Subcutaneous adipose tissue (tissue), 4 donors: ENCODE measurements around the gene PLA2G4C. TPM values are rescaled to one million over a fixed set of nuclear protein-coding genes. Genes with fewer than 3 reads are reported as not detected.

Experiments used
- CTCF ChIP-seq: fragments of 450-650 bp; IDR thresholded peaks from one replicate; pipeline ENCODE4 v1.5.1; 2016; ENCODE audit warnings: low read depth, mild to moderate bottlenecking, control low read depth, antibody characterized with exemption, moderate library complexity
- total RNA-seq, 4 donors: library from RNA; depleted of rRNA; stranded (reverse); fragments of >200 nt; gene quantifications; one replicate each; pipeline ENCODE4 v1.1.0, GENCODE V29; 2016

Gene PLA2G4C
- total RNA-seq, 4 donors from 2014 or later: 3.5 to 11.1 (median 8.9) TPM

- no peak for TF ChIP-seq CTCF
Observed at GRCh38 chr19:48122421-48122820, 11.8 kb upstream of the PLA2G4C start.

GRCh38 chr19:48121909-48122371 lies 11.3 kb upstream of the PLA2G4C start:
- no peak for TF ChIP-seq CTCF

GRCh38 chr19:48121066-48121465 lies 10.4 kb upstream of the PLA2G4C start:
- TF ChIP-seq CTCF: no peak

- TF ChIP-seq CTCF: no peak
Observed at GRCh38 chr19:48120505-48120904, 9.9 kb upstream of the PLA2G4C start.

- no peak for TF ChIP-seq CTCF
Observed at GRCh38 chr19:48118131-48118517, 7.5 kb upstream of the PLA2G4C start.

- TF ChIP-seq CTCF: no peak
Observed at GRCh38 chr19:48117515-48118130, 7.0 kb upstream of the PLA2G4C start.

GRCh38 chr19:48113190-48113917 lies 2.7 kb upstream of the PLA2G4C start:
- no peak for TF ChIP-seq CTCF
